K562 (cell line): ENCODE measurements around the gene TCAF1. TPM values are rescaled to one million over a fixed set of nuclear protein-coding genes. Genes with fewer than 3 reads are reported as not detected.

Source experiments
- CHD4 ChIP-seq: fragments of 200-600 bp; sonication (generic); IDR thresholded peaks from 3 replicates; pipeline ENCODE4 v1.6.1; 2012; ENCODE audit warnings: low read depth, mild to moderate bottlenecking, mixed read lengths, low read length, inconsistent platforms; ENCODE audit not compliant: insufficient read depth, insufficient replicate concordance, poor library complexity, severe bottlenecking
- COPS2 ChIP-seq: fragments of 450-650 bp; conservative IDR thresholded peaks from 2 replicates; pipeline ENCODE4 v1.6.1; 2016; ENCODE audit warnings: mild to moderate bottlenecking, moderate library complexity
- CREB3 ChIP-seq: fragments of 450-650 bp; conservative IDR thresholded peaks from 2 replicates; pipeline ENCODE4 v1.6.1; 2016; ENCODE audit warnings: missing genetic modification characterization, low read depth, mild to moderate bottlenecking, missing compliant biosample characterization, moderate library complexity
- DPF2 ChIP-seq: fragments of 450-650 bp; IDR thresholded peaks from 2 replicates; pipeline ENCODE4 v1.6.1; 2016
- GATAD2A ChIP-seq: fragments of 450-650 bp; IDR thresholded peaks from 2 replicates; pipeline ENCODE4 v1.6.1; 2017
- HEY1 ChIP-seq: fragments of 250-450 bp; sonication (Bioruptor Pico); IDR thresholded peaks from 2 replicates; pipeline ENCODE4 v1.5.0; 2020; ENCODE audit warnings: mild to moderate bottlenecking, moderate library complexity, borderline replicate concordance
- HIVEP1 ChIP-seq: fragments of 250-450 bp; sonication (Bioruptor Pico); IDR thresholded peaks from 2 replicates; pipeline ENCODE4 v1.4.0; 2020; ENCODE audit warnings: mild to moderate bottlenecking
- HNRNPLL ChIP-seq: fragments of 200-400 bp; formaldehyde crosslinking; IDR thresholded peaks from 2 replicates; pipeline ENCODE4 v1.6.1; 2017; ENCODE audit warnings: low read length, low read depth, mild to moderate bottlenecking; ENCODE audit not compliant: poor library complexity, severe bottlenecking
- IRF1 ChIP-seq: sonication (generic); formaldehyde crosslinking; IDR thresholded peaks from 2 replicates; pipeline ENCODE4 v1.8.0; 2022; ENCODE audit warnings: missing genetic modification reagents, mild to moderate bottlenecking, borderline replicate concordance
- NFYB ChIP-seq: IDR thresholded peaks from 2 replicates; pipeline ENCODE4 v1.6.1; 2011; ENCODE audit warnings: mild to moderate bottlenecking, moderate library complexity; ENCODE audit not compliant: insufficient read length; ENCODE audit errors: extremely low read depth
- PREB ChIP-seq: sonication (generic); formaldehyde crosslinking; IDR thresholded peaks from 2 replicates; pipeline ENCODE4 v1.8.1; 2023; ENCODE audit warnings: mild to moderate bottlenecking, missing genetic modification reagents
- TBP ChIP-seq: optimal IDR thresholded peaks from 2 replicates; pipeline ENCODE3; 2011; ENCODE audit warnings: low read depth, low read length, improper control_type of control experiment
- TGIF2 ChIP-seq: sonication (generic); formaldehyde crosslinking; IDR thresholded peaks from 2 replicates; pipeline ENCODE4 v1.8.1; 2022; ENCODE audit warnings: mild to moderate bottlenecking, missing genetic modification reagents, moderate library complexity
- XRCC3 ChIP-seq: fragments of 450-650 bp; IDR thresholded peaks from 2 replicates; pipeline ENCODE4 v1.6.1; 2017; ENCODE audit warnings: mild to moderate bottlenecking, moderate library complexity
- ZBED1 ChIP-seq: IDR thresholded peaks from 2 replicates; pipeline ENCODE4 v1.6.1; 2014
- ZBTB33 ChIP-seq: sonication (generic); formaldehyde crosslinking; IDR thresholded peaks from 2 replicates; pipeline ENCODE4 v1.8.1; 2023; ENCODE audit warnings: mild to moderate bottlenecking, missing genetic modification reagents
- ZFPM2 ChIP-seq: fragments of 250-450 bp; sonication (Bioruptor Pico); IDR thresholded peaks from 2 replicates; pipeline ENCODE4 v1.5.1; 2022; ENCODE audit warnings: mild to moderate bottlenecking
- ZNF12 ChIP-seq: sonication (generic); formaldehyde crosslinking; IDR thresholded peaks from 2 replicates; pipeline ENCODE4 v1.4.0; 2020; ENCODE audit warnings: mild to moderate bottlenecking, missing genetic modification reagents
- ZNF280B ChIP-seq: fragments of 250-450 bp; sonication (Bioruptor Pico); IDR thresholded peaks from 2 replicates; pipeline ENCODE4 v1.5.1; 2021; ENCODE audit warnings: mild to moderate bottlenecking
- ZNF695 ChIP-seq: fragments of 450-650 bp; formaldehyde crosslinking; IDR thresholded peaks from 2 replicates; pipeline ENCODE4 v1.4.0; 2020; ENCODE audit warnings: mild to moderate bottlenecking, moderate library complexity
- polyA plus RNA-seq, 8 experiments: library from polyadenylated mRNA; depleted of rRNA in 4 of 8; stranded (reverse) in 5 of 8; unstranded in 3 of 8; fragments of >200 nt; fragmentation: Nextera tagmentation in 2 of 8; fragmentation: Illumina TruSeq in 1 of 8; extraction: Ambion mirVana in 2 of 8; extraction: Trizol in 1 of 8; gene quantifications; 2 replicates each; pipeline versions ENCODE4 v1.2.1 to v1.2.3, GENCODE V29; 2011 to 2014; ENCODE audit warnings: inconsistent platforms in 1 of 8, missing spikeins in 1 of 8
- total RNA-seq, 7 experiments: library from RNA; depleted of rRNA in 6 of 7; stranded (reverse); fragments of >200 nt in 6 of 7; fragmentation: Illumina TruSeq in 2 of 7; extraction: Trizol in 2 of 7; gene quantifications; 2 replicates each; pipeline versions ENCODE4 v1.2.1 to v1.2.3, GENCODE V29; 2011 to 2021; ENCODE audit warnings: low replicate concordance in 1 of 7

Gene TCAF1
- total and polyA plus RNA-seq, 9 of the 15 experiments (the other 6 are each of a cell fraction or from before 2014, with no cell fraction given): 6.2 to 52.2 (median 24.4) TPM

- peak; percentile 82 for TF ChIP-seq ZBTB33 (CRISPR knock-in tag)
- TF ChIP-seq IRF1 (CRISPR knock-in tag): no peak
- TF ChIP-seq HNRNPLL: peak; percentile 90
- TF ChIP-seq CHD4: no peak
- TF ChIP-seq ZFPM2 (CRISPR knock-in tag): no peak
- peak; percentile 55 for TF ChIP-seq TBP
- TF ChIP-seq ZNF695 (CRISPR knock-in tag): no peak
- no peak for TF ChIP-seq XRCC3
- TF ChIP-seq NFYB: peak; percentile 38
- no peak; the same call in 1 of the 2 replicates for TF ChIP-seq HIVEP1 (CRISPR knock-in tag)
- TF ChIP-seq COPS2: no peak
- no peak for TF ChIP-seq ZBED1
- 0 out of 2 replicates have a peak, but pooled peaks have one; percentile 10 for TF ChIP-seq PREB (CRISPR knock-in tag)
- no peak; the same call in 1 of the 2 replicates for TF ChIP-seq TGIF2
- peak; percentile 69 for TF ChIP-seq DPF2
- no peak for TF ChIP-seq CREB3 (tag)
- no peak for TF ChIP-seq ZNF280B (CRISPR knock-in tag)
- no peak for TF ChIP-seq HEY1 (CRISPR knock-in tag)
- TF ChIP-seq ZNF12: no peak; the same call in 1 of the 2 replicates
- no peak for TF ChIP-seq GATAD2A
Measured at GRCh38 chr7:143901668-143902331, at the start of gene TCAF1 (continued).
